ENCODE results near the gene XBP1.
"Not testable (repeated sequence)": the region's sequence is repeated elsewhere in the genome, so short reads cannot be mapped to it uniquely, and the experiment has no call there.

Gene XBP1

DNA sequence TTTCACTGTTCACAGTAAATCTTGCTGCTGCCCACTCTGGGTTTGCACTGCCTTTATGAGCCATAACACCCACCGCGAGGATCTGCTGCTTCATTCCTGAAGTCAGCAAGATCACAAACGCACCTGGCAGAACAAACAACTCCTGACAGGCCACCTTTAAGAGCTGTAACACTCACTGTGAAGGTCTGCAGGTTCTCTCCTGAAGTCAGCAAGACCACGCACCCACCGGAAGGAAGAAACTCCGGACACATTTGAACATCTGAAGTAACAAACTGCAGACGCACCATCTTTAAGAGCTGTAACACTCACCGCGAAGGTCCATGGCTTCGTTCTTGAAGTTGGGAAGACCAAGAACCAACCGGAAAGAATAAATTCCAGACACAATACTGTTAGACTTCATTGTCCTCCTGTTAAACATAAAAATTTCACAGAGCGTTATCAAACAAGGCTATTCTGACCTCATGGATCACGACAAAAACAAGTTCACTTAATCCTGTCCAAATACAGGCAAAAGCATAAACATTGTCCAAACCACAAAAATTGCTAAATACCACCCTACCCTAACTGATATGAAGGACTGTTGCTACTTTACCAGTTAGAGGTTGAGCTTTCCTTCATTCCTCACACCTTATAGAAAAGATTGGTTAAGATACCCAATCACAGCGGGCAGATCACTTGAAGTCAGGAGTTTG is 30.8 kb downstream of the XBP1 start:
- H4K8ac ChIP-seq (ENCODE audit: low read length): no peak overlapping the region
- no peak overlapping the region for H3K4me2 ChIP-seq (ENCODE audit: low read length, poor library complexity, severe bottlenecking)
- no peak overlapping the region for H2AFZ ChIP-seq (ENCODE audit: low read depth, low read length)
- no peak overlapping the region for H2AK5ac ChIP-seq (ENCODE audit: low read length, severe bottlenecking)
- no peaks in the 10 kb centered on the region for H3K79me1 ChIP-seq (replicated peaks; ENCODE audit: low read length, poor library complexity, severe bottlenecking)
- no peak overlapping the region for H3K4ac ChIP-seq (ENCODE audit: low read depth in 1 of 2, low read length in 2 of 2)
- H3K4me1 ChIP-seq (ENCODE audit: control insufficient read depth, insufficient read depth, low read depth, low read length): peaks cover 3% of the 10 kb centered on the region
- WGBS: 95% methylated on average over 14 of the region's 14 CpGs
- H3K27me3 ChIP-seq (ENCODE audit: control insufficient read depth in 1 of 2, insufficient read depth in 1 of 2, low read length in 2 of 2): no peaks in the 10 kb centered on the region
- H3K23ac ChIP-seq (ENCODE audit: low read length in 2 of 2): no peak overlapping the region
- H4K91ac ChIP-seq (ENCODE audit: low read length): no peak overlapping the region
- no peak for DNase-seq
- no peak overlapping the region for H3K18ac ChIP-seq (ENCODE audit: low read depth in 1 of 2, low read length in 2 of 2)
- no peak overlapping the region for H2BK15ac ChIP-seq (ENCODE audit: low read depth, poor library complexity, severe bottlenecking)
- H3K4me3 ChIP-seq (ENCODE audit: insufficient read depth in 1 of 2, low read depth in 1 of 2, low read length in 2 of 2): no peak overlapping the region
- H2BK120ac ChIP-seq (ENCODE audit: low read depth, low read length): no peak overlapping the region
- H3K14ac ChIP-seq (ENCODE audit: low read length in 2 of 2): no peak overlapping the region
- no peak overlapping the region for H3K27ac ChIP-seq (ENCODE audit: low read length, poor library complexity, severe bottlenecking)
- H3K9ac ChIP-seq (ENCODE audit: low read length): no peak overlapping the region
- H2BK12ac ChIP-seq (ENCODE audit: low read length in 2 of 2): no peak overlapping the region
- no peaks in the 10 kb centered on the region for H3K9me3 ChIP-seq (ENCODE audit: control insufficient read depth, low read length)
- H3K36me3 ChIP-seq (ENCODE audit: control insufficient read depth in 1 of 2, insufficient read depth in 2 of 2, low read depth in 1 of 2, low read length in 2 of 2): peaks cover 0 to 3% of the 10 kb centered on the region in 2 experiments
- no peak overlapping the region for H2BK5ac ChIP-seq (ENCODE audit: low read depth, low read length, poor library complexity, severe bottlenecking)

DNA sequence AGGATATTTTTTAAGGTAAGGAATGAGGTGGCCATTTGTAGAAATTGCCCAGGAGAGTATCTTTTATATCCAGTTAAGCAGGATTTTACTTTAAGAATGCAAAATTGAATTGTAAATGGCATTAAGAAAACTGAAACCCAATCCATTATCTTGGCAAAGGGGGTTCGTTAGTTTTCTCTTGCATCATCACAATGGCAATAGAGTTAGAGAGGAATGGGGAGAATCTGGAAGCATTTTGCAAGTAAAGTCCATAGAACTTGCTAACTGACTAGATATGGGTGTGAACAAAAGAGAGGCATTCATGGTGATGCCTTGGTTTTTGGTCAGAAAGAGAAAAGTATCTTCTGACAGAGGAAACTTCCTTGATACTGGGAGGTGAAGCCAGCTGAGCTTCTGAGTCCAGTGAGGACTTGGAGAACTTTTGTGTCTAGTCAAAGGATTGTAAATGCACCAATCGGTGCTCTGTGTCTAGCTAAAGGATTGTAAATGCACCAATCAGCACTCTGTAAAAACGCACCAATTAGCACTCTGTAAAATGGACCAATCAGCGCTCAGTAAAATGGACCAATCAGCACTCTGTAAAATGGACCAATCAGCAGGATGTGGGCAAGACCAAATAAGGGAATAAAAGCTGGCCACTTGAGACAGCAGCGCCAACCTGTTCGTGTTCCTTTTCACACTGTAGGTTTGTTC is 31.5 kb downstream of the XBP1 start:
- H2AK5ac ChIP-seq (ENCODE audit: low read length, severe bottlenecking): no peak overlapping the region
- no peak for DNase-seq
- no peak overlapping the region for H4K8ac ChIP-seq (ENCODE audit: low read length)
- H3K18ac ChIP-seq (ENCODE audit: low read depth in 1 of 2, low read length in 2 of 2): no peak overlapping the region
- WGBS: 86% methylated on average over 6 of the region's 6 CpGs
- no peak overlapping the region for H3K27ac ChIP-seq (ENCODE audit: low read length, poor library complexity, severe bottlenecking)
- H3K27me3 ChIP-seq (ENCODE audit: control insufficient read depth in 1 of 2, insufficient read depth in 1 of 2, low read length in 2 of 2): no peaks in the 10 kb centered on the region
- H2BK120ac ChIP-seq (ENCODE audit: low read depth, low read length): no peak overlapping the region
- H3K79me1 ChIP-seq (replicated peaks; ENCODE audit: low read length, poor library complexity, severe bottlenecking): no peaks in the 10 kb centered on the region
- no peak overlapping the region for H4K91ac ChIP-seq (ENCODE audit: low read length)
- H3K4ac ChIP-seq (ENCODE audit: low read depth in 1 of 2, low read length in 2 of 2): no peak overlapping the region
- H3K9me3 ChIP-seq (ENCODE audit: control insufficient read depth, low read length): no peaks in the 10 kb centered on the region
- H2BK15ac ChIP-seq (ENCODE audit: low read depth, poor library complexity, severe bottlenecking): no peak overlapping the region
- H3K4me1 ChIP-seq (ENCODE audit: control insufficient read depth, insufficient read depth, low read depth, low read length): peaks cover 1% of the 10 kb centered on the region
- no peak overlapping the region for H3K9ac ChIP-seq (ENCODE audit: low read length)
- no peaks in the 10 kb centered on the region for H3K36me3 ChIP-seq (ENCODE audit: control insufficient read depth in 1 of 2, insufficient read depth in 2 of 2, low read depth in 1 of 2, low read length in 2 of 2)
- H2AFZ ChIP-seq (ENCODE audit: low read depth, low read length): no peak overlapping the region
- no peak overlapping the region for H3K4me2 ChIP-seq (ENCODE audit: low read length, poor library complexity, severe bottlenecking)
- no peak overlapping the region for H3K4me3 ChIP-seq (ENCODE audit: insufficient read depth in 1 of 2, low read depth in 1 of 2, low read length in 2 of 2)
- H2BK12ac ChIP-seq (ENCODE audit: low read length in 2 of 2): no peak overlapping the region
- no peak overlapping the region for H2BK5ac ChIP-seq (ENCODE audit: low read depth, low read length, poor library complexity, severe bottlenecking)
- no peak overlapping the region for H3K14ac ChIP-seq (ENCODE audit: low read length in 2 of 2)
- no peak overlapping the region for H3K23ac ChIP-seq (ENCODE audit: low read length in 2 of 2)

DNA sequence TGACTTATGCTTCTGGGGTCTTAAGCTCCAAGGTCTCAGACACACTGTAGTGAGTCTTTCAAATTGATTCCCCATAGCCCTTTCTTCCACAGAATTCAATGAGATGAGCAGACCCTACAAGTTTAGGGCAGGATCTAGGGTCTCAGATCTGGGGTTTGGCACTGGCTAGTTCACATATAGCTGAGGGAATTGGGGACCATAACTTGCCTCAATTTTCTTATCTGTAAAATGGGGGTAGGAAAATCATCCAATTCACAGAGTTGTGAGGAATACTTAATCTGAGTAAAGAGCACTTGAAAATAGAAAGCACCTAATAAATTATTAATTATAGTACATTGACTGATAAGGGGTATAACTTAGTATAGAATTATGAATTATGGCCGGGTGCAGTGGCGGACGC is 33.7 kb downstream of the XBP1 start:
- H3K23ac ChIP-seq (ENCODE audit: low read length in 2 of 2): no peak overlapping the region
- H3K4me3 ChIP-seq (ENCODE audit: insufficient read depth in 1 of 2, low read depth in 1 of 2, low read length in 2 of 2): no peak overlapping the region
- no peak overlapping the region for H2BK120ac ChIP-seq (ENCODE audit: low read depth, low read length)
- DNase-seq: no peak
- no peak overlapping the region for H3K9ac ChIP-seq (ENCODE audit: low read length)
- no peak overlapping the region for H3K4me2 ChIP-seq (ENCODE audit: low read length, poor library complexity, severe bottlenecking)
- H2AFZ ChIP-seq (ENCODE audit: low read depth, low read length): no peak overlapping the region
- H3K4ac ChIP-seq (ENCODE audit: low read depth in 1 of 2, low read length in 2 of 2): no peak overlapping the region
- H2BK5ac ChIP-seq (ENCODE audit: low read depth, low read length, poor library complexity, severe bottlenecking): no peak overlapping the region
- no peak overlapping the region for H3K27ac ChIP-seq (ENCODE audit: low read length, poor library complexity, severe bottlenecking)
- no peak overlapping the region for H3K14ac ChIP-seq (ENCODE audit: low read length in 2 of 2)
- no peak overlapping the region for H4K91ac ChIP-seq (ENCODE audit: low read length)
- no peaks in the 10 kb centered on the region for H3K4me1 ChIP-seq (ENCODE audit: control insufficient read depth, insufficient read depth, low read depth, low read length)
- H3K9me3 ChIP-seq (ENCODE audit: control insufficient read depth, low read length): no peaks in the 10 kb centered on the region
- no peak overlapping the region for H3K18ac ChIP-seq (ENCODE audit: low read depth in 1 of 2, low read length in 2 of 2)
- H2BK12ac ChIP-seq (ENCODE audit: low read length in 2 of 2): no peak overlapping the region
- no peaks in the 10 kb centered on the region for H3K79me1 ChIP-seq (replicated peaks; ENCODE audit: low read length, poor library complexity, severe bottlenecking)
- no peaks in the 10 kb centered on the region for H3K27me3 ChIP-seq (ENCODE audit: control insufficient read depth in 1 of 2, insufficient read depth in 1 of 2, low read length in 2 of 2)
- no peak overlapping the region for H4K8ac ChIP-seq (ENCODE audit: low read length)
- WGBS: 92% methylated on average over 3 of the region's 3 CpGs
- H2AK5ac ChIP-seq (ENCODE audit: low read length, severe bottlenecking): no peak overlapping the region
- no peak overlapping the region for H2BK15ac ChIP-seq (ENCODE audit: low read depth, poor library complexity, severe bottlenecking)
- H3K36me3 ChIP-seq (ENCODE audit: control insufficient read depth in 1 of 2, insufficient read depth in 2 of 2, low read depth in 1 of 2, low read length in 2 of 2): no peaks in the 10 kb centered on the region

DNA sequence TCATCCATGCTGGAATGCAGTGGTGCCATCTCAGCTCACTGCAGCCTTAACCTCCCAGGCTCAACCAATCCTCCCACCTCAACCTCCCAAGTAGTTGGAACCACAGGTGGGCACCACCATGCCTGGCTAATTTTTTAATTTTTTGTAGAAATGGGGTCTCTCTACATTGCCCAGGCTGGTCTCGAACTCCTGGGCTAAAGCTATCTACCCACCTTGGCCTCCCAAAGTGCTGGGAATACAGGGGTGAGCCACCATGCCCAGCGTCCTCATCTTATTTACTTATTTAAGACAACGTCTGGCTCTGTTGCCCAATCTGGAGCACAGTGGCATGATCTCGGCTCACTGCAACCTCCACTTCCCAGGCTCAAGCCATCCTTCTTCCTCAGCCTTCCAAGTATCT is 38.4 kb downstream of the XBP1 start:
- H2BK5ac ChIP-seq (ENCODE audit: low read depth, low read length, poor library complexity, severe bottlenecking); H2AK5ac ChIP-seq (ENCODE audit: low read length, severe bottlenecking); H2BK15ac ChIP-seq (ENCODE audit: low read depth, poor library complexity, severe bottlenecking); H3K27ac ChIP-seq (ENCODE audit: low read length, poor library complexity, severe bottlenecking); H3K4me3 ChIP-seq (ENCODE audit: insufficient read depth in 1 of 2, low read depth in 1 of 2, low read length in 2 of 2); H2BK120ac ChIP-seq (ENCODE audit: low read depth, low read length); H3K4me2 ChIP-seq (ENCODE audit: low read length, poor library complexity, severe bottlenecking); H3K18ac ChIP-seq (ENCODE audit: low read depth in 1 of 2, low read length in 2 of 2); H3K14ac ChIP-seq (ENCODE audit: low read length in 2 of 2); H4K8ac ChIP-seq (ENCODE audit: low read length); DNase-seq; H2AFZ ChIP-seq (ENCODE audit: low read depth, low read length); H3K23ac ChIP-seq (ENCODE audit: low read length in 2 of 2); H3K27me3 ChIP-seq (ENCODE audit: control insufficient read depth in 1 of 2, insufficient read depth in 1 of 2, low read length in 2 of 2); H3K36me3 ChIP-seq (ENCODE audit: control insufficient read depth in 1 of 2, insufficient read depth in 2 of 2, low read depth in 1 of 2, low read length in 2 of 2); H3K79me1 ChIP-seq (replicated peaks; ENCODE audit: low read length, poor library complexity, severe bottlenecking); H3K9ac ChIP-seq (ENCODE audit: low read length); H3K9me3 ChIP-seq (ENCODE audit: control insufficient read depth, low read length); H3K4me1 ChIP-seq (ENCODE audit: control insufficient read depth, insufficient read depth, low read depth, low read length); H4K91ac ChIP-seq (ENCODE audit: low read length); H2BK12ac ChIP-seq (ENCODE audit: low read length in 2 of 2); H3K4ac ChIP-seq (ENCODE audit: low read depth in 1 of 2, low read length in 2 of 2): not testable (repeated sequence)
- 89% methylated on average over 4 of the region's 4 CpGs for WGBS
